OCI-LY1 (cell line): ENCODE data around the gene APLP1.

Source experiments
- EZH2 ChIP-seq: fragments of 200-600 bp; sonication (generic), shearing (Covaris generic); IDR thresholded peaks from 2 replicates; pipeline ENCODE4 v1.8.0; 2017; ENCODE audit warnings: borderline replicate concordance, mixed run types, mild to moderate bottlenecking, antibody characterized with exemption, low read length, moderate library complexity, mixed read lengths
- TF ChIP-seq, protein P1 (sequence below): fragments of 200-600 bp; sonication (generic), shearing (Covaris generic); IDR thresholded peaks from 2 replicates; pipeline ENCODE4 v1.5.1; 2017; ENCODE audit warnings: mild to moderate bottlenecking, antibody characterized with exemption, low read length, moderate library complexity, mixed read lengths

DNA sequence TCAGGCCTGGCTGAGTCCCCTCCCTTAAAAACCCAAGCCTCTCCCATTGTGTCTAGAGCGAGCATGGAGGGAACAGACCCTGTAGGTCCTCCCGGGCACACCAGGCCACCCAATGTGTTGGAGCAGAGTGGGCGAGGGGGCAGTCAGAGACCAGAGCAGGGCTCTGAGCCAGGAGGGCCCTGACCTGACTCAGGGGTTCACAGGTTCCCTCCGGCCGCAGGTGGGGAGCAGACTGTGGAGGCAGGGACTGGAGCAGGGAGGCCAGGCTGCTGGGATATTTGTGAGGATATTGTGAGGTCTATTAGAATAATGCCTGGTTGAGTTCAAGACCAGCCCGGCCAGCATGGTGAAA lies 41.3 kb downstream of the APLP1 start:
- TF ChIP-seq, protein P1, sequence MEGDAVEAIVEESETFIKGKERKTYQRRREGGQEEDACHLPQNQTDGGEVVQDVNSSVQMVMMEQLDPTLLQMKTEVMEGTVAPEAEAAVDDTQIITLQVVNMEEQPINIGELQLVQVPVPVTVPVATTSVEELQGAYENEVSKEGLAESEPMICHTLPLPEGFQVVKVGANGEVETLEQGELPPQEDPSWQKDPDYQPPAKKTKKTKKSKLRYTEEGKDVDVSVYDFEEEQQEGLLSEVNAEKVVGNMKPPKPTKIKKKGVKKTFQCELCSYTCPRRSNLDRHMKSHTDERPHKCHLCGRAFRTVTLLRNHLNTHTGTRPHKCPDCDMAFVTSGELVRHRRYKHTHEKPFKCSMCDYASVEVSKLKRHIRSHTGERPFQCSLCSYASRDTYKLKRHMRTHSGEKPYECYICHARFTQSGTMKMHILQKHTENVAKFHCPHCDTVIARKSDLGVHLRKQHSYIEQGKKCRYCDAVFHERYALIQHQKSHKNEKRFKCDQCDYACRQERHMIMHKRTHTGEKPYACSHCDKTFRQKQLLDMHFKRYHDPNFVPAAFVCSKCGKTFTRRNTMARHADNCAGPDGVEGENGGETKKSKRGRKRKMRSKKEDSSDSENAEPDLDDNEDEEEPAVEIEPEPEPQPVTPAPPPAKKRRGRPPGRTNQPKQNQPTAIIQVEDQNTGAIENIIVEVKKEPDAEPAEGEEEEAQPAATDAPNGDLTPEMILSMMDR = no peak
- no peak for TF ChIP-seq EZH2
